LNCaP clone FGC (cell line): ENCODE results near the gene MPP1.

Source experiments
- DNase-seq: peaks from one replicate; pipeline ENCODE4 v3.0.0-alpha.2; 2011; ENCODE audit warnings: low read depth
- H3K4me3 ChIP-seq: 2 replicates; pipeline ENCODE4 v1.5.1; 2011; ENCODE audit warnings: mild to moderate bottlenecking, low read depth, low read length, control low read depth
- TF ChIP-seq, protein P1 (sequence below): IDR thresholded peaks from 2 replicates; pipeline ENCODE4 v1.5.1; 2012; ENCODE audit warnings: mild to moderate bottlenecking; ENCODE audit not compliant: control insufficient read depth, insufficient read depth; ENCODE audit errors: extremely low read depth

MPP1 gene

DNA sequence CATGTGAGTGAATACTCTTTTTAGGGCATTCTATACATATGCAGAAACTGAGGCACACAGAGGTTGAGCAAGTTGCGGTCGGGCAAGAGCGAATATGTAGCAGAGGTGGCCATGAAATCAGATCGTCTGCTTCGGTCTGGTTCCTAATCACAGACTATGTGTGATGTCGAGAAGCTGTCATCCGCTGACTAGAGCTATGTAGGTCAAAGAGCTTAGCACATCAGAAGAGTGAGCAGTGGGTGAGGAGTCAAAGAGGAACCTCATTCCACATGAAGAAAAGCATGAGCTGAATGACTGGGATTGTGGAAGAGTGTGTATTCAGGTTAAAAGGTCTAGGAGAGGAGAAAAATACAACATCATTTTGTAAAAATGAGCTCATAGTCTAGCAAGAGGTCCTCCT lies 73.4 kb downstream of the MPP1 start:
- no peak for DNase-seq
- no peak overlapping the region for H3K4me3 ChIP-seq
- TF ChIP-seq, protein P1, sequence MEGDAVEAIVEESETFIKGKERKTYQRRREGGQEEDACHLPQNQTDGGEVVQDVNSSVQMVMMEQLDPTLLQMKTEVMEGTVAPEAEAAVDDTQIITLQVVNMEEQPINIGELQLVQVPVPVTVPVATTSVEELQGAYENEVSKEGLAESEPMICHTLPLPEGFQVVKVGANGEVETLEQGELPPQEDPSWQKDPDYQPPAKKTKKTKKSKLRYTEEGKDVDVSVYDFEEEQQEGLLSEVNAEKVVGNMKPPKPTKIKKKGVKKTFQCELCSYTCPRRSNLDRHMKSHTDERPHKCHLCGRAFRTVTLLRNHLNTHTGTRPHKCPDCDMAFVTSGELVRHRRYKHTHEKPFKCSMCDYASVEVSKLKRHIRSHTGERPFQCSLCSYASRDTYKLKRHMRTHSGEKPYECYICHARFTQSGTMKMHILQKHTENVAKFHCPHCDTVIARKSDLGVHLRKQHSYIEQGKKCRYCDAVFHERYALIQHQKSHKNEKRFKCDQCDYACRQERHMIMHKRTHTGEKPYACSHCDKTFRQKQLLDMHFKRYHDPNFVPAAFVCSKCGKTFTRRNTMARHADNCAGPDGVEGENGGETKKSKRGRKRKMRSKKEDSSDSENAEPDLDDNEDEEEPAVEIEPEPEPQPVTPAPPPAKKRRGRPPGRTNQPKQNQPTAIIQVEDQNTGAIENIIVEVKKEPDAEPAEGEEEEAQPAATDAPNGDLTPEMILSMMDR = no peak

DNA sequence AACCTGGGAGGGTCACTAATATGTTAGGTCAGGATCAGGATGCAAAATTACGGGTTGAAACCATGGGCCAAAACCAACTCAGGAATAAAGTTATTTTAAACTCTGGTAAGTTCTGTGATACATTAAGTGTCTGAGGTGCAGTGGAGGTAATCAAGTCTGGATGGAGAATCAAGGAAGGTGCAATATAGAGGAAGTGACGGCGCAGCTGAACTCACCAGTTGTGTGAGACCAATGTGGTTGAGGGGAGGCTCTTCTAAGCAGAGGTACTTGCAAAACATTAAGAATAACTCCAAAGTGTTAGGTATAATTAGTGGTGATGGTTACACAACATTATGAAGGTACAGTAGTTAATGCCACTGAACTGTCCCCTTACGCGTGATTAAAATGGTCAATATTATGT lies 74.1 kb downstream of the MPP1 start:
- DNase-seq = no peak
- no peak overlapping the region for H3K4me3 ChIP-seq
- TF ChIP-seq, protein P1 = no peak

GRCh38 chrX:154730253-154730891 lies 74.9 kb downstream of the MPP1 start:
- H3K4me3 ChIP-seq = no peak overlapping the region
- peak; percentile 13 for DNase-seq
- TF ChIP-seq, protein P1 = no peak

GRCh38 chrX:154729439-154729838 lies 75.8 kb downstream of the MPP1 start:
- no peak for DNase-seq
- TF ChIP-seq, protein P1 = no peak
- no peak overlapping the region for H3K4me3 ChIP-seq
